Fibroblast of lung (primary cell): ENCODE measurements around the gene MLLT11. TPM values are rescaled to one million over a fixed set of nuclear protein-coding genes. Genes with fewer than 3 reads are reported as not detected.

Experiments used
- DNase-seq, 2 donors: peaks; one replicate each; pipeline versions ENCODE4 v3.0.0 to v3.0.0-alpha.2; 2010; ENCODE audit warnings: low read depth in 2 of 2
- H2AFZ ChIP-seq: 2 replicates; pipeline ENCODE4 v1.5.1; 2012; ENCODE audit warnings: low read length, control low read depth, inconsistent platforms
- H3K27ac ChIP-seq: 2 replicates; pipeline ENCODE4 v1.5.1; 2011; ENCODE audit warnings: low read length, control low read depth; ENCODE audit not compliant: insufficient read depth
- H3K27me3 ChIP-seq: 2 replicates; pipeline ENCODE4 v1.5.1; 2011; ENCODE audit warnings: mild to moderate bottlenecking, low read length; ENCODE audit not compliant: control insufficient read depth, insufficient read depth
- H3K36me3 ChIP-seq: 2 replicates; pipeline ENCODE4 v1.5.1; 2011; ENCODE audit warnings: low read length; ENCODE audit not compliant: control insufficient read depth, insufficient read depth
- H3K4me1 ChIP-seq: 2 replicates; pipeline ENCODE4 v1.5.1; 2011; ENCODE audit warnings: low read length; ENCODE audit not compliant: control insufficient read depth, insufficient read depth; ENCODE audit errors: extremely low read depth
- H3K4me2 ChIP-seq: 2 replicates; pipeline ENCODE4 v1.5.1; 2011; ENCODE audit warnings: low read length, control low read depth; ENCODE audit not compliant: insufficient read depth; ENCODE audit errors: extremely low read depth
- H3K4me3 ChIP-seq, 4 experiments: fragments of 200-600 bp in 1 of 4; sonication (generic) in 1 of 4; replicated peaks in 1 of 4; 2 replicates each; pipeline ENCODE4 v1.5.1; 2011 to 2016; ENCODE audit warnings: low read length in 4 of 4, low read depth in 3 of 4, mild to moderate bottlenecking in 3 of 4, control low read depth in 2 of 4, inconsistent platforms in 1 of 4, mixed read lengths in 1 of 4; ENCODE audit not compliant: insufficient read depth in 1 of 4; ENCODE audit errors: control extremely low read depth in 1 of 4
- H3K79me2 ChIP-seq: 2 replicates; pipeline ENCODE4 v1.5.1; 2012; ENCODE audit warnings: mild to moderate bottlenecking, low read length, inconsistent platforms; ENCODE audit not compliant: control insufficient read depth, insufficient read depth
- H3K9ac ChIP-seq: 2 replicates; pipeline ENCODE4 v1.5.1; 2011; ENCODE audit warnings: mild to moderate bottlenecking, low read length, control low read depth; ENCODE audit not compliant: insufficient read depth
- H3K9me3 ChIP-seq: 2 replicates; pipeline ENCODE4 v1.5.1; 2012; ENCODE audit warnings: low read depth, low read length; ENCODE audit not compliant: control insufficient read depth, insufficient read depth
- H4K20me1 ChIP-seq: 2 replicates; pipeline ENCODE4 v1.5.1; 2011; ENCODE audit warnings: low read length; ENCODE audit not compliant: control insufficient read depth, insufficient read depth; ENCODE audit errors: extremely low read depth
- EZH2 ChIP-seq: IDR thresholded peaks from 2 replicates; pipeline ENCODE4 v1.5.1; 2012; ENCODE audit warnings: low read length, control low read depth, mild to moderate bottlenecking; ENCODE audit errors: missing control alignments
- polyA minus RNA-seq: library from RNA; depleted of rRNA, polyadenylated mRNA; stranded (reverse); fragments of >200 nt; gene quantifications from 2 replicates; pipeline ENCODE4 v1.2.3, GENCODE V29; 2011; ENCODE audit warnings: low replicate concordance
- polyA plus RNA-seq, 2 donors: library from polyadenylated mRNA; depleted of rRNA in 1 of 2; stranded (reverse) in 1 of 2; unstranded in 1 of 2; fragments of >200 nt; gene quantifications; 2 replicates each; pipeline ENCODE4 v1.2.1, GENCODE V29; 2011 to 2012; ENCODE audit warnings: missing spikeins in 1 of 2
- total RNA-seq: library from RNA; depleted of rRNA; stranded (reverse); fragments of >200 nt; gene quantifications from 2 replicates; pipeline ENCODE4 v1.2.1, GENCODE V29; 2014
- TF ChIP-seq, protein P1 (sequence below), 2 donors: IDR thresholded peaks in 1 of 2; conservative IDR thresholded peaks in 1 of 2; 1 replicate in 1 of 2; 2 replicates in 1 of 2; pipeline ENCODE4 v1.5.1; 2011 to 2012; ENCODE audit warnings: low read length in 2 of 2, control low read depth in 1 of 2, inconsistent platforms in 1 of 2, low read depth in 1 of 2, mild to moderate bottlenecking in 1 of 2

The MLLT11 gene, protein sequence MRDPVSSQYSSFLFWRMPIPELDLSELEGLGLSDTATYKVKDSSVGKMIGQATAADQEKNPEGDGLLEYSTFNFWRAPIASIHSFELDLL
- total RNA-seq (0.77 and 2.8 TPM in 2 replicates), polyA plus RNA-seq (7.2 and 10.4 TPM in 2 replicates), polyA minus RNA-seq (1.6 and 6.9 TPM in 2 replicates)
- polyA plus RNA-seq (2012): 5.5 and 7.0 TPM in 2 replicates

DNA sequence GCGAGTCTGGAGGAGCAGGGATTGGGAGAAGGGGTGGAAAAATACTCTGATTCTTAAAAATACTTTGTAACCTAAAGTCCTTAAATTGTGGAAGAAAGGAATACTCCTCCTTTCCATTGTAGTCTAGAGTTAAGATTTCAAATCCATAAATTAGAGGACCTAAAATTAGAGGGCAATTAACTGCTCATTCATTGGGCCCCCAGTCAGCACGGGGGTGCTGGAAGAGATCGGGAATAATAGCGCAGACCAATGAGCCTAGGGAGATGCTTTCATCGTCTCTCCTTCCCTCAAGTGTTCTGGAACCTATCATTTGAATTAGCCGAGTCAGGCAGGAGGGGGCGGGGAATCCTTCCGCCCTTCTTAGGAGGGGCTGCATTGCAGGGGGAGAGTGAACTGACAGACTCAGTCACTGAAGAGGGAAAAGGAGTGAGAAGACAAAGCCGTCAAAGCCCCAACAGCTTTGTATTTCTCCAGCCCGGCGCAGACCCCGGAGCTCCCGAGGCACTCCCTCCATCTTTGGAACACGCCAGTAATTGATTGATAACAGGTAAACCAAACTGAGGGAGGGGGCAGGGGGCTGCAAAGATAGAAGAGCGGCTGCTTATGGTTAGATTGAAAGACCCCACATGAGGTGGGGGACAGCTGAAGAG is at the start of gene MLLT11:
MLLT11 (plus strand) TSS at position 391 of the 650 bp plus-strand sequence. CDS start 6,828 bp downstream, outside the sequence.
- H2AFZ ChIP-seq: peak within 1 kb of the TSS; percentile 72
- H3K9ac ChIP-seq: peak within 1 kb of the TSS; percentile 97
- no peaks in the 10 kb centered on the region for H3K9me3 ChIP-seq
- no peak for TF ChIP-seq EZH2
- TF ChIP-seq, protein P1, sequence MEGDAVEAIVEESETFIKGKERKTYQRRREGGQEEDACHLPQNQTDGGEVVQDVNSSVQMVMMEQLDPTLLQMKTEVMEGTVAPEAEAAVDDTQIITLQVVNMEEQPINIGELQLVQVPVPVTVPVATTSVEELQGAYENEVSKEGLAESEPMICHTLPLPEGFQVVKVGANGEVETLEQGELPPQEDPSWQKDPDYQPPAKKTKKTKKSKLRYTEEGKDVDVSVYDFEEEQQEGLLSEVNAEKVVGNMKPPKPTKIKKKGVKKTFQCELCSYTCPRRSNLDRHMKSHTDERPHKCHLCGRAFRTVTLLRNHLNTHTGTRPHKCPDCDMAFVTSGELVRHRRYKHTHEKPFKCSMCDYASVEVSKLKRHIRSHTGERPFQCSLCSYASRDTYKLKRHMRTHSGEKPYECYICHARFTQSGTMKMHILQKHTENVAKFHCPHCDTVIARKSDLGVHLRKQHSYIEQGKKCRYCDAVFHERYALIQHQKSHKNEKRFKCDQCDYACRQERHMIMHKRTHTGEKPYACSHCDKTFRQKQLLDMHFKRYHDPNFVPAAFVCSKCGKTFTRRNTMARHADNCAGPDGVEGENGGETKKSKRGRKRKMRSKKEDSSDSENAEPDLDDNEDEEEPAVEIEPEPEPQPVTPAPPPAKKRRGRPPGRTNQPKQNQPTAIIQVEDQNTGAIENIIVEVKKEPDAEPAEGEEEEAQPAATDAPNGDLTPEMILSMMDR (conservative IDR thresholded peaks at IDR 0.05 in 1 of 2, IDR thresholded peaks at IDR 0.05 in 1 of 2; ENCODE audit: low read depth in 1 of 2, low read length in 2 of 2): no peak
- peak within 1 kb of the TSS; percentile 68 for H3K4me2 ChIP-seq
- H3K4me1 ChIP-seq: peaks cover 15% of the 10 kb centered on the region
- H3K27me3 ChIP-seq: no peaks in the 10 kb centered on the region
- peaks cover 2% of the 10 kb centered on the region for H4K20me1 ChIP-seq
- peaks cover 9% of the 10 kb centered on the region for H3K36me3 ChIP-seq
- H3K4me3 ChIP-seq: peak within 1 kb of the TSS; percentile 76 to 90 (median 82)
- peak within 1 kb of the TSS; percentile 86 for H3K27ac ChIP-seq
- H3K79me2 ChIP-seq: peaks cover 49% of the 10 kb centered on the region
- DNase-seq: peak; percentile 58 to 86

DNA sequence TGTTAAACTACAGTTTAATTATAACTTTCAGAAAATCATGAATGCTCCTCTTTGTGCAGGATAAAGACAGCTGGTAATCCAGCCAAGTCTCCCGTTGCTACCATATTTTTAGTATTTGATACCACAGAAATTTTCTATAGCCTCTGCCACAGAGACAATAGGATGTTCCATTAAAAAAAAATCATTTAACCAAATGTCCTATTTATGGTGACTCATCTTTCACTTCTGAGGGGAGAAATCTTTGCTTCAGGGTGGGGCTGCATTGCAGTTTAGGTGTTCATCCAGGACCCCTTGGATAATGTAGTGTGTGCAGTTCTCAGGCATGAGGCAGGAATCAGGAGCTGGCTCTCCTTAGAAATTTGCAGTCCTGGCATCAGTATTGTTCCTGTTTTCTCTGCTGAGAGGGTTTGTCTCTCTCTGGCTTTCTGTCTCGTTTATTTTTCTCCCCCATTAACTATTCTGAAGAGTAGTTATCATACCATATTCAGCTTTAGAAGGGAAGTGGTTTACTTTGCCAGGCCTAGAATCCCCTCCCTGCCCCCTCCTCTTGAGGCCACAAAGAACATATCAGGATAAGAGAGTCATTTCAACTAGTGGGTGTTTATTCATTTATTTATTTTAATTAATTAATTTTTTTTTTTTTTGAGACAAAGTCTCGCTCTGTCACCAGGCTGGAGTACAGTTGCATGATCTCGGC is 48.9 kb upstream of the MLLT11 start:
- no peaks in the 10 kb centered on the region for H3K9me3 ChIP-seq
- H3K4me3 ChIP-seq: no peak overlapping the region
- H3K27ac ChIP-seq: no peak overlapping the region
- no peaks in the 10 kb centered on the region for H3K79me2 ChIP-seq
- no peaks in the 10 kb centered on the region for H3K27me3 ChIP-seq
- no peaks in the 10 kb centered on the region for H3K36me3 ChIP-seq
- H3K4me1 ChIP-seq: peaks cover 13% of the 10 kb centered on the region
- no peak overlapping the region for H3K9ac ChIP-seq
- H2AFZ ChIP-seq: no peak overlapping the region
- H3K4me2 ChIP-seq: no peak overlapping the region
- H4K20me1 ChIP-seq: no peaks in the 10 kb centered on the region
- TF ChIP-seq, protein P1 (conservative IDR thresholded peaks at IDR 0.05 in 1 of 2, IDR thresholded peaks at IDR 0.05 in 1 of 2; ENCODE audit: low read depth in 1 of 2, low read length in 2 of 2): no peak
- TF ChIP-seq EZH2: no peak
- no peak for DNase-seq
